Ishikawa (cell line): ENCODE data around the gene MRRF.

ENCODE experiments used
- CEBPB ChIP-seq: IDR thresholded peaks from 2 replicates; pipeline ENCODE4 v1.6.1; 2012
- CREB1 ChIP-seq: IDR thresholded peaks from 2 replicates; pipeline ENCODE4 v1.6.1; 2012; ENCODE audit warnings: low read depth
- EGR1 ChIP-seq: IDR thresholded peaks from 2 replicates; pipeline ENCODE4 v1.6.1; 2012
- EP300 ChIP-seq: IDR thresholded peaks from 2 replicates; pipeline ENCODE4 v1.6.1; 2012; ENCODE audit warnings: borderline replicate concordance
- FOXM1 ChIP-seq: IDR thresholded peaks from 2 replicates; pipeline ENCODE4 v1.6.1; 2012; ENCODE audit warnings: low read depth, borderline replicate concordance
- MAX ChIP-seq: IDR thresholded peaks from 2 replicates; pipeline ENCODE4 v1.6.1; 2012
- NFIC ChIP-seq: IDR thresholded peaks from 2 replicates; pipeline ENCODE4 v1.6.1; 2012
- RAD21 ChIP-seq: IDR thresholded peaks from 2 replicates; pipeline ENCODE4 v1.6.1; 2012; ENCODE audit warnings: low read depth
- REST ChIP-seq: IDR thresholded peaks from 2 replicates; pipeline ENCODE4 v1.6.1; 2012; ENCODE audit warnings: low read depth, mild to moderate bottlenecking
- TAF1 ChIP-seq: IDR thresholded peaks from 2 replicates; pipeline ENCODE4 v1.6.1; 2012; ENCODE audit warnings: low read depth, mild to moderate bottlenecking
- TCF12 ChIP-seq: IDR thresholded peaks from 2 replicates; pipeline ENCODE4 v1.6.1; 2012; ENCODE audit warnings: low read depth
- TEAD4 ChIP-seq: IDR thresholded peaks from 2 replicates; pipeline ENCODE4 v1.6.1; 2012
- YY1 ChIP-seq: IDR thresholded peaks from 2 replicates; pipeline ENCODE4 v1.6.1; 2012; ENCODE audit warnings: low read depth
- ZBTB7A ChIP-seq: IDR thresholded peaks from 2 replicates; pipeline ENCODE4 v1.6.1; 2012; ENCODE audit warnings: low read depth
- TF ChIP-seq, protein P1 (sequence below): IDR thresholded peaks from 2 replicates; pipeline ENCODE4 v1.6.1; 2012

Gene MRRF

GRCh38 chr9:122232796-122233306, 31.8 kb upstream of the MRRF start:
- TF ChIP-seq NFIC (no peak), MAX (no peak), YY1 (no peak), EP300 (no peak)
- TF ChIP-seq, protein P1, sequence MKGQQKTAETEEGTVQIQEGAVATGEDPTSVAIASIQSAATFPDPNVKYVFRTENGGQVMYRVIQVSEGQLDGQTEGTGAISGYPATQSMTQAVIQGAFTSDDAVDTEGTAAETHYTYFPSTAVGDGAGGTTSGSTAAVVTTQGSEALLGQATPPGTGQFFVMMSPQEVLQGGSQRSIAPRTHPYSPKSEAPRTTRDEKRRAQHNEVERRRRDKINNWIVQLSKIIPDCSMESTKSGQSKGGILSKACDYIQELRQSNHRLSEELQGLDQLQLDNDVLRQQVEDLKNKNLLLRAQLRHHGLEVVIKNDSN: no peak

GRCh38 chr9:122234022-122234748, 30.5 kb upstream of the MRRF start:
- TF ChIP-seq ZBTB7A (no peak), YY1 (no peak), MAX (no peak), TCF12 (no peak), EGR1 (no peak), RAD21 (no peak), EP300 (no peak), TAF1 (no peak), TEAD4 (no peak), FOXM1 (no peak)

GRCh38 chr9:122236681-122237080, 28.0 kb upstream of the MRRF start:
- no peak for TF ChIP-seq YY1
- TF ChIP-seq TEAD4: no peak
- TF ChIP-seq EGR1: no peak
- TF ChIP-seq, protein P1: no peak
- TF ChIP-seq CEBPB: no peak
- TF ChIP-seq MAX: no peak
- TF ChIP-seq EP300: no peak
- no peak for TF ChIP-seq CREB1
- TF ChIP-seq TCF12: no peak
- no peak for TF ChIP-seq ZBTB7A
- no peak for TF ChIP-seq TAF1
- no peak for TF ChIP-seq RAD21
- TF ChIP-seq FOXM1: no peak

- TF ChIP-seq TAF1 (no peak), EP300 (no peak), REST (no peak), EGR1 (no peak), FOXM1 (no peak), CREB1 (no peak), NFIC (no peak), ZBTB7A (no peak), YY1 (no peak), CEBPB (no peak), MAX (no peak), TEAD4 (no peak), RAD21 (no peak)
- TF ChIP-seq, protein P1: no peak
Observed at GRCh38 chr9:122239722-122240121, 25.0 kb upstream of the MRRF start.

DNA sequence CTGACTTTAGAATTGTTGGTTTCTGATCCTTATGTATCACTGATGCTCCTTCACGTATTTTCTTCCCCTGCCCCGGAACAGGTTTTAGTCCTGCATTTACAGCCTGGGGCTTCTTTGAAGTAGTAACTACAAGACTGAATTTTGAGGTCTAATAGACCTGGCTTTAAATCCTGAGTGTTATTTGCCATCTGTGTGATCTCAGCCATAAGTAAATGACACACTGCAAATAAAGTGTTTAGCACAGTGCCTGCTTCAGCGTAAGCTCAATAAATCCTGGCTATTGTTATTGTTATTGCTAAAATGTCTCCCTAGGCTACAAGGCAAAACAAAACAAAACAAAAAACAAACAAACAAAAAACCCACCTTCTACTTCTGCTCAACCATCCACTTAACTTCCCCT, 20.3 kb upstream of the MRRF start:
- TF ChIP-seq YY1 (no peak), NFIC (no peak), TCF12 (no peak), MAX (no peak), CEBPB (no peak), TAF1 (no peak)

- TF ChIP-seq CEBPB (no peak), ZBTB7A (no peak), TEAD4 (no peak), REST (no peak), CREB1 (no peak), EGR1 (no peak), RAD21 (no peak), MAX (no peak), YY1 (no peak), TCF12 (no peak), FOXM1 (no peak), NFIC (no peak), TAF1 (no peak), EP300 (no peak)
- TF ChIP-seq, protein P1: no peak
Observed at GRCh38 chr9:122246666-122247065, 18.0 kb upstream of the MRRF start.
